Endothelial cell of umbilical vein (primary cell): ENCODE measurements around the gene MAPK4.

Experiments
- EZH2 ChIP-seq: IDR thresholded peaks from 2 replicates; pipeline ENCODE4 v1.6.1; 2012; ENCODE audit warnings: borderline replicate concordance, low read depth, mild to moderate bottlenecking, moderate library complexity, low read length, inconsistent platforms; ENCODE audit not compliant: severe bottlenecking
- JUN ChIP-seq: IDR thresholded peaks from 2 replicates; pipeline ENCODE4 v1.6.1; 2011; ENCODE audit warnings: borderline replicate concordance, low read depth; ENCODE audit not compliant: insufficient read length, insufficient read depth
- MYC ChIP-seq: IDR thresholded peaks from one replicate; pipeline ENCODE4 v1.6.1; 2011; ENCODE audit warnings: mild to moderate bottlenecking, low read depth, low read length
- POLR2A ChIP-seq: IDR thresholded peaks from 2 replicates; pipeline ENCODE4 v1.6.1; 2012; ENCODE audit warnings: low read depth, mild to moderate bottlenecking, control low read depth, low read length
- POLR2AphosphoS5 ChIP-seq: IDR thresholded peaks from 2 replicates; pipeline ENCODE4 v1.6.1; 2012; ENCODE audit warnings: low read depth, mild to moderate bottlenecking, control low read depth, low read length, moderate library complexity; ENCODE audit not compliant: insufficient read depth
- TF ChIP-seq, protein P1 (sequence below), 2 donors: IDR thresholded peaks; 1 replicate in 1 of 2; 2 replicates in 1 of 2; pipeline ENCODE4 v1.5.1; 2011; ENCODE audit warnings: low read length in 2 of 2, mild to moderate bottlenecking in 2 of 2, moderate library complexity in 2 of 2, control low read depth in 1 of 2, inconsistent platforms in 1 of 2, low read depth in 1 of 2; ENCODE audit not compliant: insufficient read depth in 1 of 2; ENCODE audit errors: extremely low read depth in 1 of 2
- TF ChIP-seq, protein P2 (sequence below): IDR thresholded peaks from 2 replicates; pipeline ENCODE4 v1.6.1; 2011; ENCODE audit not compliant: insufficient read depth, insufficient read length

DNA sequence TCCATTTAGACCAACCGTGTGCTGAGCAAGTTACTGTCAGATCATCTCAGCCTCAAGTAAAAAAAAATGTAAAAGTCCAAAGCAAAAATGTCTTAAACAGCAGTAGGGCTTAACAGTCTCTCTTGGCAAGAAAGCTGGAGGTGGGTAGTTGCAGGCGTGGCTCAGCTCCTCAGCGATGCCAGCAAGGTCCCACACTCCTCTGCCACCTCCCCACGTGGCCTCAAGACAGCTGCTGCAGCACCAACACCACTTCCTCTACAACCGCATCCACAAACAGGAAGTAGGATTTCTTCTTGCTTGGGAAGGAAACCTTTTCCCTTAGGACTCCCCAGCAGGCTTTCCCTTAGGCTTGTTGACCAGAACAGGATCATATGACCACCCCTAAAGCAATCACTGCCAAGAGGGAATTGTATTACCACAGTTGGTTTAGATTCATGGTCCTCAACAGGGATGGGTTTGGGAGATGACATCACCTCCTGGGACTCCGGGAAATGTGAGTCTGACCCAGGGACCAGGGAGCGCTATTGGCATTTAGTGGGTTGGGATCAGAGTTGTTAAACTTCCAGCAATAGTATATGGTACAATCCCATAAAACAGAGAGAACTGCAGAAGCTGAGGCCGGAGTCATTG is 97.1 kb downstream of the MAPK4 start:
- TF ChIP-seq EZH2 (no peak), POLR2A (no peak), POLR2AphosphoS5 (no peak), JUN (no peak), MYC (no peak)
- TF ChIP-seq, protein P1, sequence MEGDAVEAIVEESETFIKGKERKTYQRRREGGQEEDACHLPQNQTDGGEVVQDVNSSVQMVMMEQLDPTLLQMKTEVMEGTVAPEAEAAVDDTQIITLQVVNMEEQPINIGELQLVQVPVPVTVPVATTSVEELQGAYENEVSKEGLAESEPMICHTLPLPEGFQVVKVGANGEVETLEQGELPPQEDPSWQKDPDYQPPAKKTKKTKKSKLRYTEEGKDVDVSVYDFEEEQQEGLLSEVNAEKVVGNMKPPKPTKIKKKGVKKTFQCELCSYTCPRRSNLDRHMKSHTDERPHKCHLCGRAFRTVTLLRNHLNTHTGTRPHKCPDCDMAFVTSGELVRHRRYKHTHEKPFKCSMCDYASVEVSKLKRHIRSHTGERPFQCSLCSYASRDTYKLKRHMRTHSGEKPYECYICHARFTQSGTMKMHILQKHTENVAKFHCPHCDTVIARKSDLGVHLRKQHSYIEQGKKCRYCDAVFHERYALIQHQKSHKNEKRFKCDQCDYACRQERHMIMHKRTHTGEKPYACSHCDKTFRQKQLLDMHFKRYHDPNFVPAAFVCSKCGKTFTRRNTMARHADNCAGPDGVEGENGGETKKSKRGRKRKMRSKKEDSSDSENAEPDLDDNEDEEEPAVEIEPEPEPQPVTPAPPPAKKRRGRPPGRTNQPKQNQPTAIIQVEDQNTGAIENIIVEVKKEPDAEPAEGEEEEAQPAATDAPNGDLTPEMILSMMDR (IDR thresholded peaks at IDR 0.05; ENCODE audit: extremely low read depth in 1 of 2, insufficient read depth in 1 of 2, low read depth in 1 of 2, low read length in 2 of 2), result no peak
- TF ChIP-seq, protein P2, sequence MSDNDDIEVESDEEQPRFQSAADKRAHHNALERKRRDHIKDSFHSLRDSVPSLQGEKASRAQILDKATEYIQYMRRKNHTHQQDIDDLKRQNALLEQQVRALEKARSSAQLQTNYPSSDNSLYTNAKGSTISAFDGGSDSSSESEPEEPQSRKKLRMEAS, result no peak
